Measurements from ENCODE around the gene BCL7C. TPM values are rescaled to one million over a fixed set of nuclear protein-coding genes. Genes with fewer than 3 reads are reported as not detected.

Gene BCL7C
- total and polyA plus RNA-seq, 2 of the 4 experiments (the other 2 are of a cell fraction) = 32.3 to 34.9 TPM

DNA sequence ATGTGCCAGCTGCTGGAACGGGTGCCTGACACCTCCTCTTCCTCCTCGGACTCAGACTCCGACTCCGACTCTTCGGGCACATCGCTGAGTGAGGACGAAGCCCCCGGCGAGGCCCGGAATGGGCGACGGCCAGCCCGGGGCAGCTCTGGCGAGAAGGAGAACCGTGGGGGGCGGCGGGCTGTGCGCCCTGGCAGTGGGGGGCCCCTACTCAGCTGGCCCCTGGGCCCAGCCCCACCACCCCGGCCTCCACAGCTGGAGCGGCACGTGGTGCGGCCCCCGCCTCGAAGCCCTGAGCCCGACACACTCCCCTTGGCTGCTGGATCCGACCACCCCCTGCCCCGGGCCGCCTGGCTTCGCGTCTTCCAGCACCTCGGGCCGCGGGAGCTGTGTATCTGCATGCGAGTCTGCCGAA lies 36.3 kb upstream of the BCL7C start:
- no peaks in the 10 kb centered on the region for H3K27me3 ChIP-seq (ENCODE audit: control insufficient read depth, insufficient read depth, low read length)
- H2AFZ ChIP-seq (replicated peaks; ENCODE audit: low read length, poor library complexity) = peak overlapping the region; percentile 10
- TF ChIP-seq, protein P1, sequence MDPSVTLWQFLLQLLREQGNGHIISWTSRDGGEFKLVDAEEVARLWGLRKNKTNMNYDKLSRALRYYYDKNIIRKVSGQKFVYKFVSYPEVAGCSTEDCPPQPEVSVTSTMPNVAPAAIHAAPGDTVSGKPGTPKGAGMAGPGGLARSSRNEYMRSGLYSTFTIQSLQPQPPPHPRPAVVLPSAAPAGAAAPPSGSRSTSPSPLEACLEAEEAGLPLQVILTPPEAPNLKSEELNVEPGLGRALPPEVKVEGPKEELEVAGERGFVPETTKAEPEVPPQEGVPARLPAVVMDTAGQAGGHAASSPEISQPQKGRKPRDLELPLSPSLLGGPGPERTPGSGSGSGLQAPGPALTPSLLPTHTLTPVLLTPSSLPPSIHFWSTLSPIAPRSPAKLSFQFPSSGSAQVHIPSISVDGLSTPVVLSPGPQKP (IDR thresholded peaks at IDR 0.05; ENCODE audit: borderline replicate concordance, low read depth, low read length) = no peak
- TF ChIP-seq CHD1 (IDR thresholded peaks at IDR 0.05; ENCODE audit: low read depth, low read length) (no peak), POLR2A (IDR thresholded peaks at IDR 0.05; ENCODE audit: low read depth, low read length) (no peak), RCOR1 (IDR thresholded peaks at IDR 0.05; ENCODE audit: insufficient replicate concordance, low read length) (no peak), BHLHE40 (IDR thresholded peaks at IDR 0.05; ENCODE audit: low read depth, low read length) (no peak), RFX5 (IDR thresholded peaks at IDR 0.05; ENCODE audit: low read depth, low read length) (no peak), MAZ (IDR thresholded peaks at IDR 0.05; ENCODE audit: borderline replicate concordance, low read depth, low read length) (no peak), CEBPB (IDR thresholded peaks at IDR 0.05; ENCODE audit: low read depth, low read length) (no peak), FOS (IDR thresholded peaks at IDR 0.05; ENCODE audit: low read depth, low read length) (no peak), MXI1 (IDR thresholded peaks at IDR 0.05; ENCODE audit: borderline replicate concordance, low read depth, low read length) (no peak), RAD21 (IDR thresholded peaks at IDR 0.05; ENCODE audit: low read length) (no peak), SMC3 (IDR thresholded peaks at IDR 0.05; ENCODE audit: low read depth, low read length) (no peak), NFE2L2 (IDR thresholded peaks at IDR 0.05; ENCODE audit: low read depth, low read length) (no peak), MAFK (IDR thresholded peaks at IDR 0.05; ENCODE audit: low read depth, low read length) (no peak)
- TF ChIP-seq, protein P2, sequence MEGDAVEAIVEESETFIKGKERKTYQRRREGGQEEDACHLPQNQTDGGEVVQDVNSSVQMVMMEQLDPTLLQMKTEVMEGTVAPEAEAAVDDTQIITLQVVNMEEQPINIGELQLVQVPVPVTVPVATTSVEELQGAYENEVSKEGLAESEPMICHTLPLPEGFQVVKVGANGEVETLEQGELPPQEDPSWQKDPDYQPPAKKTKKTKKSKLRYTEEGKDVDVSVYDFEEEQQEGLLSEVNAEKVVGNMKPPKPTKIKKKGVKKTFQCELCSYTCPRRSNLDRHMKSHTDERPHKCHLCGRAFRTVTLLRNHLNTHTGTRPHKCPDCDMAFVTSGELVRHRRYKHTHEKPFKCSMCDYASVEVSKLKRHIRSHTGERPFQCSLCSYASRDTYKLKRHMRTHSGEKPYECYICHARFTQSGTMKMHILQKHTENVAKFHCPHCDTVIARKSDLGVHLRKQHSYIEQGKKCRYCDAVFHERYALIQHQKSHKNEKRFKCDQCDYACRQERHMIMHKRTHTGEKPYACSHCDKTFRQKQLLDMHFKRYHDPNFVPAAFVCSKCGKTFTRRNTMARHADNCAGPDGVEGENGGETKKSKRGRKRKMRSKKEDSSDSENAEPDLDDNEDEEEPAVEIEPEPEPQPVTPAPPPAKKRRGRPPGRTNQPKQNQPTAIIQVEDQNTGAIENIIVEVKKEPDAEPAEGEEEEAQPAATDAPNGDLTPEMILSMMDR (conservative IDR thresholded peaks at IDR 0.05; ENCODE audit: low read depth, low read length) = no peak
- TF ChIP-seq, protein P3, sequence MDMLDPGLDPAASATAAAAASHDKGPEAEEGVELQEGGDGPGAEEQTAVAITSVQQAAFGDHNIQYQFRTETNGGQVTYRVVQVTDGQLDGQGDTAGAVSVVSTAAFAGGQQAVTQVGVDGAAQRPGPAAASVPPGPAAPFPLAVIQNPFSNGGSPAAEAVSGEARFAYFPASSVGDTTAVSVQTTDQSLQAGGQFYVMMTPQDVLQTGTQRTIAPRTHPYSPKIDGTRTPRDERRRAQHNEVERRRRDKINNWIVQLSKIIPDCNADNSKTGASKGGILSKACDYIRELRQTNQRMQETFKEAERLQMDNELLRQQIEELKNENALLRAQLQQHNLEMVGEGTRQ (IDR thresholded peaks at IDR 0.05; ENCODE audit: low read depth, low read length) = no peak
- H3K9me3 ChIP-seq (ENCODE audit: control insufficient read depth, insufficient read depth, low read length) = no peaks in the 10 kb centered on the region
- no peak overlapping the region for H3K27ac ChIP-seq (ENCODE audit: insufficient read depth, low read length)
- dilution Hi-C loops (cut with HindIII; ENCODE audit: low sequenced_read_pairs, unreplicated experiment) (no loop called here), intact Hi-C loops (cut with micrococcal nuclease) (no loop called here), in situ Hi-C loops (cut with MboI; ENCODE audit: low sequenced_read_pairs) (no loop called here)
- ChIA-PET CTCF (no interaction called here), POLR2A (ENCODE audit: unreplicated experiment) (no interaction called here)
- ATAC-seq (ENCODE audit: low read depth) = no peak
- WGBS, 2 experiments (ENCODE audit: extremely low coverage in 2 of 2, insufficient read length in 1 of 2) = 98% methylated on average over 19 of the region's 35 CpGs; no CpG with 5 or more reads in 1 of the 2 experiments
- H2BK15ac ChIP-seq (ENCODE audit: low read depth, low read length) = no peak overlapping the region
- no peak overlapping the region for H3K4me2 ChIP-seq (ENCODE audit: low read depth, low read length)
- no peak overlapping the region for H3K23ac ChIP-seq (ENCODE audit: low read depth, low read length)
- H4K5ac ChIP-seq (ENCODE audit: low read depth, low read length) = no peak overlapping the region
- peaks cover 52% of the 10 kb centered on the region for H3K36me3 ChIP-seq (ENCODE audit: control insufficient read depth, insufficient read depth, low read length)
- no peak overlapping the region for H3K56ac ChIP-seq (ENCODE audit: extremely low read depth, insufficient read depth, low read length)
- no peaks in the 10 kb centered on the region for H3K4me1 ChIP-seq (ENCODE audit: control insufficient read depth, insufficient read depth, low read length)
- H3K9me1 ChIP-seq (ENCODE audit: insufficient read depth, low read length) = peaks cover 3% of the 10 kb centered on the region; the same call in 1 of the 2 replicates
- no peak overlapping the region for H2AK9ac ChIP-seq (replicated peaks; ENCODE audit: low read depth, low read length, poor library complexity)
- H3K14ac ChIP-seq (replicated peaks; ENCODE audit: low read depth, low read length) = no peak overlapping the region
- H2BK20ac ChIP-seq (ENCODE audit: low read depth, low read length) = no peak overlapping the region
- no peak overlapping the region for H3K9ac ChIP-seq (ENCODE audit: low read depth, low read length)
- no peak overlapping the region for H2BK5ac ChIP-seq (ENCODE audit: low read depth, low read length, poor library complexity, severe bottlenecking)
- no peak overlapping the region for H2AK5ac ChIP-seq (ENCODE audit: low read depth, low read length)
- H4K91ac ChIP-seq (ENCODE audit: insufficient read depth, low read depth, low read length) = no peak overlapping the region
- no peak overlapping the region for H3K18ac ChIP-seq (ENCODE audit: low read depth, low read length)
- BruUV-seq (replicated peaks) = no TSS peak
- no peak for DNase-seq
- H4K20me1 ChIP-seq (ENCODE audit: insufficient read depth, low read length) = peaks cover 5% of the 10 kb centered on the region
- no peak overlapping the region for H2BK120ac ChIP-seq (ENCODE audit: low read depth, low read length)
- no peak overlapping the region for H4K8ac ChIP-seq (ENCODE audit: low read depth in 2 of 2, low read length in 2 of 2)
- no peak overlapping the region for H3K4me3 ChIP-seq (ENCODE audit: insufficient read depth, low read depth, low read length)
- H3K79me1 ChIP-seq (ENCODE audit: low read depth in 1 of 2, low read length in 2 of 2) = peaks cover 0 to 37% of the 10 kb centered on the region in 2 experiments; a peak in 2 of 4 replicates
- no peak overlapping the region for H3K4ac ChIP-seq (ENCODE audit: low read depth, low read length)
